Testis (tissue), 3 donors: ENCODE data around the gene HSFX3. TPM values are rescaled to one million over a fixed set of nuclear protein-coding genes. Genes with fewer than 3 reads are reported as not detected.
"Not testable (repeated sequence)": the region's sequence is repeated elsewhere in the genome, so short reads cannot be mapped to it uniquely, and the experiment has no call there.

ENCODE experiments used
- DNase-seq: peaks from one replicate; pipeline ENCODE4 v3.0.0-alpha.2; 2019
- H3K27ac ChIP-seq, 2 donors: fragments of 200-600 bp; sonication (generic); one replicate each; pipeline ENCODE4 v1.5.1; 2019
- H3K27me3 ChIP-seq: fragments of 200-600 bp; sonication (generic); one replicate; pipeline ENCODE4 v1.5.1; 2019
- H3K36me3 ChIP-seq: fragments of 200-600 bp; sonication (generic); one replicate; pipeline ENCODE4 v1.5.1; 2017; ENCODE audit warnings: low read depth; ENCODE audit errors: missing control alignments
- H3K4me1 ChIP-seq: fragments of 200-600 bp; sonication (generic); one replicate; pipeline ENCODE4 v1.5.1; 2019
- H3K4me3 ChIP-seq, 2 donors: fragments of 200-600 bp; sonication (generic); one replicate each; pipeline ENCODE4 v1.5.1; 2017 to 2019
- H3K9me3 ChIP-seq: fragments of 200-600 bp; sonication (generic); one replicate; pipeline ENCODE4 v1.5.1; 2017
- POLR2A ChIP-seq: fragments of 450-650 bp; IDR thresholded peaks from one replicate; pipeline ENCODE4 v1.6.1; 2017; ENCODE audit warnings: antibody characterized with exemption, mild to moderate bottlenecking, moderate library complexity
- WGBS, 2 donors: methylation state at CpG; one replicate each; pipeline ENCODE4 v1.1.5; 2018; 5-methylcytosine and 5-hydroxymethylcytosine counted together
- intact Hi-C: fragments of 100-400 bp; cut with DNase I; formaldehyde crosslinking; loops from one replicate; pipeline ENCODE4 v1.15.1; 2023; ENCODE audit warnings: low total_unique reads
- polyA plus RNA-seq: library from polyadenylated mRNA; stranded (reverse); fragments of 350-450 nt; fragmentation: Illumina TruSeq; extraction: RNeasy Lipid Tissue Mini Kit (QIAGEN cat#74804); gene quantifications from one replicate; pipeline ENCODE4 v1.2.3, GENCODE V29; 2014; ENCODE audit warnings: low read depth, low replicate concordance; ENCODE audit not compliant: insufficient read depth
- total RNA-seq, 2 donors: library from RNA; depleted of rRNA; stranded (reverse); fragments of >200 nt; gene quantifications; one replicate each; pipeline ENCODE4 v1.2.3, GENCODE V29; 2016
- TF ChIP-seq, protein P1 (sequence below), 3 experiments: fragments of 450-650 bp in 2 of 3; fragments of 200-600 bp in 1 of 3; sonication (generic) in 1 of 3; IDR thresholded peaks; one replicate each; pipeline ENCODE4 v1.5.1; 2016 to 2019; ENCODE audit warnings: antibody characterized with exemption in 3 of 3, mild to moderate bottlenecking in 2 of 3, moderate library complexity in 1 of 3

Gene HSFX3
- total and polyA plus RNA-seq, 3 donors from 2014 or later: 5.6 to 16.6 (median 8.7) TPM

DNA sequence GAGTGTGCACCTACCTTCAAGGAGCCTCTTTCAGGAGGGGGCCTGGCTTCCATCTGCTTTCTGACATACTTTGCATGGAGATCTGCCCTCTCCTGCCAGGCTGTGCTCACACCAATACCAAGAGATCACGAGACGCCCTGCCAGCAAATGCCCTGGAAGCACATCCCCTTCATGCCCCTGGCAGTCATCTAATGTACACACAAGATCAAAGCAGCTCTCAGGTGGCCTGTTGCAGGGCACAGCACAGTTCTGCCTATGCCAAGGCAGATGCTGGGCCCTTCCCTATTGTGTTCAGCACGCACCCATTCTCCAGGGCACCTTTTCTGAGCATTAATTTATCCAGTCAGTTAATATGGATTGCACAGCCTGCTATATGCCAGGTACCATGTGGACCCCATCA is 16.9 kb downstream of the HSFX3 start:
- H3K27me3 ChIP-seq, DNase-seq, intact Hi-C loops, H3K36me3 ChIP-seq, H3K4me1 ChIP-seq, H3K9me3 ChIP-seq, H3K27ac ChIP-seq, H3K4me3 ChIP-seq: not testable (repeated sequence)
- no CpG with 5 or more reads among the region's 3 CpGs for WGBS, 2 donors

DNA sequence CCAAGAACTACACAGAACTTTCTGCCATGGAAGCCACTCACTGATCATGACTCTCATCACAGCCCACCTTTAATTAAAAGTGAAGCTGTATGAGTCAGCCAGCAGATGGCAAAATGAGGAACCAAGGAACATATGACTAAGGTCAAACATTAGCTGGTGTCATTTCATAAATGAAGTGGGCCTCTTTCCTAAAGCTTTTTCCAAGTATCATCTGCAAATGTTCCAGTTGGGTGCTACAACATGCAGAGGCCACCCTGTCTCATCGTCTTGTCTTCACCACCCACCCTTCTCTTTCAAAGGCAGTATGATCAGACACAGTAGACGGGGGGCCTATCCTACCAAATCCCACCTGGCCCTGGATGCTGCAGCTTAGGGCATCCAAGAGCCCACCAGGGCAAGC is 18.1 kb downstream of the HSFX3 start:
- no peak for DNase-seq
- 83 to 91% methylated on average over 1 to 2 of the region's 2 CpGs for WGBS, 2 donors
- no peaks in the 10 kb centered on the region for H3K9me3 ChIP-seq
- H3K4me1 ChIP-seq: no peaks in the 10 kb centered on the region
- no peak for TF ChIP-seq POLR2A
- TF ChIP-seq, protein P1, sequence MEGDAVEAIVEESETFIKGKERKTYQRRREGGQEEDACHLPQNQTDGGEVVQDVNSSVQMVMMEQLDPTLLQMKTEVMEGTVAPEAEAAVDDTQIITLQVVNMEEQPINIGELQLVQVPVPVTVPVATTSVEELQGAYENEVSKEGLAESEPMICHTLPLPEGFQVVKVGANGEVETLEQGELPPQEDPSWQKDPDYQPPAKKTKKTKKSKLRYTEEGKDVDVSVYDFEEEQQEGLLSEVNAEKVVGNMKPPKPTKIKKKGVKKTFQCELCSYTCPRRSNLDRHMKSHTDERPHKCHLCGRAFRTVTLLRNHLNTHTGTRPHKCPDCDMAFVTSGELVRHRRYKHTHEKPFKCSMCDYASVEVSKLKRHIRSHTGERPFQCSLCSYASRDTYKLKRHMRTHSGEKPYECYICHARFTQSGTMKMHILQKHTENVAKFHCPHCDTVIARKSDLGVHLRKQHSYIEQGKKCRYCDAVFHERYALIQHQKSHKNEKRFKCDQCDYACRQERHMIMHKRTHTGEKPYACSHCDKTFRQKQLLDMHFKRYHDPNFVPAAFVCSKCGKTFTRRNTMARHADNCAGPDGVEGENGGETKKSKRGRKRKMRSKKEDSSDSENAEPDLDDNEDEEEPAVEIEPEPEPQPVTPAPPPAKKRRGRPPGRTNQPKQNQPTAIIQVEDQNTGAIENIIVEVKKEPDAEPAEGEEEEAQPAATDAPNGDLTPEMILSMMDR (IDR thresholded peaks at IDR 0.05): no peak
- intact Hi-C loops: no loop called here
- H3K27ac ChIP-seq: no peak overlapping the region
- H3K27me3 ChIP-seq: no peaks in the 10 kb centered on the region
- no peak overlapping the region for H3K4me3 ChIP-seq
- no peaks in the 10 kb centered on the region for H3K36me3 ChIP-seq

DNA sequence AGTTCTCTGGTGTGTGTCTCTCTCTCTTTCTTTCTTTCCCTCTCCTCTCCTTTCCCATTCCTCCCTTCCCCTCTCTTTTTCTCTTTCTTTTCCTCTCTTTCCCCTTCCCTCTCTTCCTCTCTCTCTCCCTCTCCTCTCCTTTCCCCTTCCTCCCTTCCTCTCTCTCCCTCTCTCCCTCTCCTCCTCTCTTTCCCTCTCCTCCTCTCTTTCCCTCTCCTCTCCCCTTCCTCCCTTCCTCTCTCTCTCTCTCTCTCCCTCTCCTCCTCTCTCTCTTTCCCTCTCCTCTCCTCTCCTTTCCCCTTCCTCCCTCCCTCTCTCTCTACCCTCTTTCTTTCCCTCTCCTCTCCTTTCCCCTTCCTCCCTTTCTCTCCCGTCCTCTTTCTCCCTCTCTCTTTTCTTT is 21.3 kb downstream of the HSFX3 start:
- intact Hi-C loops: no loop called here

GRCh38 chrX:149527705-149528104 is 22.0 kb downstream of the HSFX3 start:
- 25 to 78% methylated on average over 1 of the region's 1 CpG for WGBS, 2 donors
- Histone ChIP-seq H3K4me1 (no peaks in the 10 kb centered on the region), H3K27ac (no peak overlapping the region), H3K27me3 (no peaks in the 10 kb centered on the region), H3K4me3 (no peak overlapping the region), H3K9me3 (no peaks in the 10 kb centered on the region), H3K36me3 (no peaks in the 10 kb centered on the region)
- TF ChIP-seq POLR2A: no peak
- TF ChIP-seq, protein P1 (IDR thresholded peaks at IDR 0.05): peak; percentile 27 to 56 (median 32)
- no peak for DNase-seq
- intact Hi-C loops: no loop called here

More for the DNA sequence above, 21.3 kb downstream of the HSFX3 start:
- whole genome bisulfite sequencing, 2 donors: 88 to 89% methylated on average over 1 of the region's 1 CpG
- no peak overlapping the region for H3K27ac ChIP-seq
- H3K4me1 ChIP-seq: no peaks in the 10 kb centered on the region
- DNase-seq: no peak
- no peaks in the 10 kb centered on the region for H3K9me3 ChIP-seq
- TF ChIP-seq, protein P1 (IDR thresholded peaks at IDR 0.05): no peak
- no peak for TF ChIP-seq POLR2A
- no peak overlapping the region for H3K4me3 ChIP-seq
- no peaks in the 10 kb centered on the region for H3K27me3 ChIP-seq
- H3K36me3 ChIP-seq: no peaks in the 10 kb centered on the region

- H3K27me3 ChIP-seq, intact Hi-C loops, H3K27ac ChIP-seq, H3K4me3 ChIP-seq, H3K4me1 ChIP-seq, H3K9me3 ChIP-seq, H3K36me3 ChIP-seq: not testable (repeated sequence)
- peak; percentile 25 for DNase-seq
- 44 to 63% methylated on average over 1 to 3 of the region's 13 CpGs for WGBS, 2 donors
Observed at GRCh38 chrX:149526318-149527033, 23.2 kb downstream of the HSFX3 start.

GRCh38 chrX:149525903-149526302 is 23.8 kb downstream of the HSFX3 start:
- not testable (repeated sequence) for DNase-seq
- 51 to 85% methylated on average over 3 to 4 of the region's 5 CpGs for WGBS, 2 donors

DNA sequence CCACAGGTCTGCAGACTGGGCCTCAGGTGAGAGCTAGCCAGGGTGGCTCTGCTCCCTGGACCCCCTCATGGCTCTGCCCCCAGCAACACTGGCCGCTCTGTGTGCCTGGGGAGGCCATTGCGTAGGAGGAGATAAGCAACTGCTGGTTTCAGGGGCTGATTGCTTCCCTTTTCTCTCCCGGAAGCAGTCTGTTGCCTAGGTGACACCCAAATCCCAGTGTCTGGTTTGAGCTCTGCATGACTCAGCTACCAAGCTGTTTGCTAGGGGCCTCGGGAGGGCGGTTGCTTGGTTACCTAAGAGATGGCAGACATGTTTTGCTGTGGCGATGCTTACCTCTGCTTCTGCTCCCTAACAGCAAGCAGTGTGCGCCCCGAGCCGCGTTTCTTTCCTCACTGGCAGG is 24.3 kb downstream of the HSFX3 start:
- H3K4me1 ChIP-seq, H3K27me3 ChIP-seq, H3K4me3 ChIP-seq, H3K9me3 ChIP-seq, H3K36me3 ChIP-seq, H3K27ac ChIP-seq, intact Hi-C loops: not testable (repeated sequence)
- DNase-seq: peak; percentile 23
- WGBS, 2 donors: no CpG with 5 or more reads among the region's 10 CpGs

More at GRCh38 chrX:149525903-149526302, 23.8 kb downstream of the HSFX3 start:
- H3K4me3 ChIP-seq, H3K4me1 ChIP-seq, intact Hi-C loops, H3K36me3 ChIP-seq, H3K27ac ChIP-seq, H3K27me3 ChIP-seq, H3K9me3 ChIP-seq: not testable (repeated sequence)
